Activated naive CD4-positive, alpha-beta T cell treated with anti-CD3 and anti-CD28 coated beads, Interleukin-2, amount 50 U/mL, for 16 hours (primary cell): ENCODE results near the gene TLE6.
"Not testable (repeated sequence)": the region's sequence is repeated elsewhere in the genome, so short reads cannot be mapped to it uniquely, and the experiment has no call there.

ENCODE experiments used
- DNase-seq: peaks from one replicate; pipeline ENCODE4 v3.0.0-alpha.2; 2020

Gene TLE6

GRCh38 chr19:2974342-2975041 lies 2.9 kb upstream of the TLE6 start:
- no peak for DNase-seq

GRCh38 chr19:2976609-2977000 lies 759 bp upstream of the TLE6 start:
- no peak for DNase-seq

GRCh38 chr19:2977746-2978138 lies 378 bp downstream of the TLE6 start:
- no peak for DNase-seq

DNA sequence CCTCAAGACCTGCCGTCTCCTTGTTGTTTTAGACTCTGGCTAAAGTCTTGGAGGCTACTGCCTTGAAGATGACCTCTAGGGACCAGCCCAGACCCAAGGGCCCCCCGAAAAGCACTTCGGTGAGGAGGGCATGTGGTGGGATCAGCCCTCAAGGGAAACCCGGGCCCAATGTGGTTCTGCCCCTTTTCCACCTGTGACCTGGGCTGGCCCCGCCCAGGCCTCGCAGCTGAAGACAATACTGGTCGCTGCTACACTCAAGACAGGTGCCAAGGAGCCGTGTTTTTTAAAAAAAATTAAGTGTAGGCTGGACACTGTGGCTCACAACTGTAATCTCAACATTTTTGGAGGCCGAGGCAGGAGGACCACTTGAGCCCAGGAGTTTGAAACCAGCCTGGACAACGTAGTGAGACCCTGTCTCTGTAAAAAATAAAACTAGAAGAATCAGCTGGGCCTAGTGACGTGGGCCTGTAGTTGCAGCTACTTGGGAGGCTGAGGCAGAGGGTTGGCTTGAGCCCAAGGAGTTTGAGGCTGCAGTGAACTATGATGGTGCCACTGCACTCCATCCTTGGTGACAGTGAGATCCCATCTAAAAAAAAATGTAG lies 903 bp downstream of the TLE6 start:
- no peak for DNase-seq

DNA sequence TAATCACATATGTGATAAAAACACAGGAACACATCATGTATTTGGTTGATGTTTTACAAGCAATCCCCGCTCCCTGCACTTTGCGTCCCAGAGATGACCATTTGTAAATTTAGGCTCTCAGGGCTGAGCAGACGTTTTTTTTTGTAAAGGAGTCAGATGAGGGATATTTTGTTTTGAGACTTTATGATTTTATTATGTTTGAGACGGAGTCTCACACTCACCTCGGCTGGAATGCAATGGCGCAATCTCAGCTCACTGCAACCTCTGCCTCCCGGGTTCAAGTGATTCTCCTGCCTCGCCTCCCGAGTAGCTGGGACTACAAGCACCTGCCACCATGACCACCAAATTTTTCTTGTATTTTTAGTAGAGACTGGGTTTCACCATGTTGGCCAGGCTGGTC lies 1.4 kb downstream of the TLE6 start:
- DNase-seq, result no peak

DNA sequence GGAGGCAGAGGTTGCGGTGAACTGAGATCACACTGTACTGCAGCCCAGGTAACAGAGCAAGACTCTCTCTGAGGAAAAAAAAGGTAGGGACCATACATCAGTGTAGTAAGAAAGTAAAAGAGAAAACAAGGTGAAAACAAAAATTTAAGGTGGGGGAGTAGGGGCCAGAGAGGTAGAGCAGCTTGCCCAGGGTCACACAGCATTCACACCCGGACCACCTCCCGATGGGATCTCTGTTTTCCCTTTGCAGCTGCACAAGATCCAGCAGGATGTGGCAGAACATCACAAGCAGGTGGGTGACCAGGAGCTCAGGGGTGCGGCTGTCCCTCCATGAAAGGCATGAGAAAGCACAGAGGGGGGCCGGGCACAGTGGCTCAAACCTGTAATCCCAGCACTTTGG lies 4.5 kb downstream of the TLE6 start:
- no peak for DNase-seq

GRCh38 chr19:2982561-2982960 lies 5.2 kb downstream of the TLE6 start:
- DNase-seq, result no peak

DNA sequence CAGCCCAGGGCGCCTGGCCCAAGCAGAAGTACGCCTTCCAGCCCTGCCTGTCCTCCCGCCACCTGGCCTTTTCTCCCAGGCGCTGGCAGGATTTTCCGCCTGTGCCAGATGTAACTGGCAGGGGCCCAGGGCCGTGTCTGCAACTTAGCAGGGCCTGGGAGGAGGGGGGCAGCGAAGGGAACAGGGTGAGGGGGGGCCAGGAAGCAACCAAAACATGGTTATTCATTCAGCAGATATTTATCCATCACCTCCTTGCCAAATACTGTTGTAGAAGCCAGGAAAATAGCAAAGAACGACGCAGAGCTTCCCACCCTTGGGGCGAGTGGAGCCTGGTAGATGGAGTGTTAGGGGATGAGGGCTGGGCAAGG lies 5.6 kb downstream of the TLE6 start:
- DNase-seq, result no peak

DNA sequence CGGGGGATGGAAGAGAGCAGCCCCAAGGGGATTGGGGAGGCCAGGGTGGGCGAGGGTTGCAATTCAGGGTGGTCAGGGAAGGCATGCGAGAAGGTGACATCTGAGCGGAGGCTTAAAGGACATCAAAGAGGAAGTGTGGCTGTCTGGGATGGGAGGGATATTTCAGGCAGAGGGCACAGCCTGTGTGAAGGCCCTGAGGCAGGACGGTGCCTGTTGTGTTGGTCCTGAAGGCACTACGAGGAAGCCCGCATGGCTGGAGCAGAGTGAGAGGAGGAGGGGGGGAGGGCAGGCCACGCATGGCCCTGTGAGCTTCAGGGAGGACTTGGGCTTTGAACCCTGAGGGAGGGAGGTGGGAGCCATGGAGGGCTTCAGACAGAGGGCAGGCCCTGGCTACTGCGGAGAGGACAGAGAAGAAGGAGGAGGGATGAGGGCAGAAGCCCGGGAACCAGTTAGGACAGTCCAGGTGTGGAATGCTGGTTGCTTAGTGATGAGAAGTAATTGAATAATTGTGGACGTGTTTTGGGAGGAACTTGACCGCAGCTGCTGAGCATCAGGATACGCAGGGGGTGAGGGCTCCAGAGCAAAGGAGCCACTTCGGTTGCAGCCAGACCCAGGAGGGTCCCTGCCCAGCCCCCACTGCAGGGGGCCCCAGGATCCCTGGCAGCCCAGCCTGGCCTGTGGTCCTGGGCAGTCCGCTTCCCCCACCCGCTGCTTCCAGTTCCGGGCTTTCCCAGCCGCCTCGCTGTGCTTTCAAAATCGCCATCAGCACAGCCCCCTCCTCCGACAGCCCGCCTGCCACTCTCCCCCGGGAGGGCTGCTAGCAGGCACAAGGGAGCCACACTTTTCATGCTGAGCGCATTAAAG lies 6.2 kb downstream of the TLE6 start:
- no peak for DNase-seq

DNA sequence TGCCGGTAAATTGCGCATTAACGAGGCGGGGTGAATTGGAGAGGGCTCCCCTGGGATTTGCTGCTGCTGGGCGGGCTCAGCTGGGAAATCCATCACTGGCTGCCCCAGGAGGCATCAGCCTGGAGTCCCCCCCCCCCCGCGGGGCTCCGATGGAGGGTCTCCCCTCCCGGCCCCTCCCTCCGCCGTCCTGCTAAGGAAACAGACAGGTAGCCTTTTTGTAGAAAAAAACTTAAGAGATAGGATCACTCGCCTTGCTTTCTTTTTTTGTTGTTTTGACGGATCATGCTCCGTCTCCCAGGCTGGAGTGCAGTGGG lies 6.8 kb downstream of the TLE6 start:
- no peak for DNase-seq

- no peak for DNase-seq
These were observed 9.7 kb downstream of the TLE6 start for GRCh38 chr19:2986951-2987524.

DNA sequence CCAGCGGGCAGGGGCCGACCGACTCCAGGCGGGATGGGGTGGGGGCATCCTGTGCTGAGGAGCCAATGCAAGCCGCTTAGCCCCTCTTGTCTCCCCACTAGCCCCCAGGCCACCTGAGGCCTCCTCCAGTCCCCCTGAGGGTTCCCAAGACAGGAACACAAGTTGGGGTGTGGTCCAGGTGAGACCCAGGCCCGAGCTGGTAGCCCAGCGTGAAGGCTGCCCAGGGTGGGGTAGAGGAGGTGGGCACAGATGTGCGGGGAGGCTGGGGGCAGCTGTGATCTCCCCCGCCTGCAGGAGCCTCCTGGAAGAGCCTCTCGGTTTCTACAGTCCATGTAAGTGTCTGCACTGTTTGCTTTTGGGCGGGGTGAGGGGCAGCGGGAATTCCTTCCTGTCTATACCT lies 10.4 kb downstream of the TLE6 start:
- no peak for DNase-seq

GRCh38 chr19:2988568-2988967 lies 11.2 kb downstream of the TLE6 start:
- no peak for DNase-seq

- DNase-seq, result no peak
These were observed 12.0 kb downstream of the TLE6 start for GRCh38 chr19:2989236-2989946.

DNA sequence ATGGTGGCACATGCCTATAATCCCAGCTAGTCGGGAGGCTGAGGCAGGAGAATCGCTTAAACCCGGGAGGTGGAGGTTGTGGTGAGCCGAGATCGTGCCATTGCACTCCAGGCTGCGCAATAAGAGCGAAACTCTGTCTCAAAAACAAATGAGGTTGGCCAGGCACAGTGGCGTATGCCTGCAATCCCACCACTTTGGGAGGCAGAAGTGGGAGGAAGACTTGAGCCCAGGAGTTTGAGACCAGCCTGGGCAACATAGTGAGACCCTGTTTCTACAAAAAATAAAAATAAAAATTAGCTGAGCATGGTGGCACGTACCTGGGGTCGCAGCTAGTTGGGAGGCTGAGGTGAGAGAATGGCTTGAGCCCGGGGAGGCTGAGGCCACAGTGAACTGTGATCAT lies 15.0 kb downstream of the TLE6 start:
- not testable (repeated sequence) for DNase-seq

- DNase-seq, result no peak
These were observed 15.6 kb downstream of the TLE6 start for GRCh38 chr19:2992958-2993357.

GRCh38 chr19:2993579-2993978 lies 16.2 kb downstream of the TLE6 start:
- DNase-seq, result no peak

- DNase-seq, result no peak
These were observed 17.3 kb downstream of the TLE6 start for GRCh38 chr19:2994588-2995131.

- DNase-seq, result no peak
These were observed 20.4 kb downstream of the TLE6 start for GRCh38 chr19:2997720-2998119.

DNA sequence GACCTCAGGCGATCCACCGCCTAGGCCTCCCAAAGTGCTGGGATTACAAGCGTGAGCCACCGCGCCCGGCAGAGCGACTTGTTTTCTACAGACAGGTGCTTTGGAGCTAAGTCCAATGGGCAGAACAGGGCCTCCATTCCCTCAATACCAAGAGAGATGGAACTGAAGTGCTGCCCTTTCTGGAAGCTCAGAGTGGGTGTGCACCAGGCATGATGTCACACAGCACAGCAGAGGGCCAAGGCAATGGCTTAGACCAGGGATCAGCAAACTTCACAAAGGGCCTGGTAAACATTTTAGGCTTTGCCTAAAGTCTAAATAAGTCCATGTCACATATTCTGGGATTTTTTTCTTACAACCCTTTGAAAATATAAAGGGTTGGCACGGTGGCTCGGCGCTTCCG lies 21.3 kb downstream of the TLE6 start:
- DNase-seq, result no peak

GRCh38 chr19:3001235-3001800 lies 24.0 kb downstream of the TLE6 start:
- DNase-seq, result no peak

GRCh38 chr19:3003046-3003445 lies 25.7 kb downstream of the TLE6 start:
- no peak for DNase-seq

DNA sequence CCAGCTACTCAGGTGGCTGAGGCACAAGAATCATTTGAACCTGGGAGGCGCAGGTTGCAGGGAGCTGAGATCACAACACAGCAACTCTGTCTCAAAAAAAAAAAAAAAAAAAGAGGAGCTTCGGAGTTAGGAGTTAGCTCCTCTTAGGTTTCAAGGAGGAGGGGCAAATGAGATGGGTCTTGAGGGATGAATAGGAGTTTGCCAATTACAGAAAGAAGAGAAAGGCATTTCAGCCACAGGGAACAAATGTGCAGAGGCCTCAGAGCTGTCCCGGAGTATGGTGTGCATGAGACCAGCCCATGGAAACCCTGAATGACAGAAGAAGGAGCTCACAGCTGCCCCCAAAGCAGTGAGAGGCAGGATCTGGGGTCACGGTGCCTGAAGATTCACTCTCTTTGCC lies 27.2 kb downstream of the TLE6 start:
- no peak for DNase-seq
